ENCODE measurements around the gene MAN2C1.
"Not testable (repeated sequence)": the region's sequence is repeated elsewhere in the genome, so short reads cannot be mapped to it uniquely, and the experiment has no call there.

Gene MAN2C1

DNA sequence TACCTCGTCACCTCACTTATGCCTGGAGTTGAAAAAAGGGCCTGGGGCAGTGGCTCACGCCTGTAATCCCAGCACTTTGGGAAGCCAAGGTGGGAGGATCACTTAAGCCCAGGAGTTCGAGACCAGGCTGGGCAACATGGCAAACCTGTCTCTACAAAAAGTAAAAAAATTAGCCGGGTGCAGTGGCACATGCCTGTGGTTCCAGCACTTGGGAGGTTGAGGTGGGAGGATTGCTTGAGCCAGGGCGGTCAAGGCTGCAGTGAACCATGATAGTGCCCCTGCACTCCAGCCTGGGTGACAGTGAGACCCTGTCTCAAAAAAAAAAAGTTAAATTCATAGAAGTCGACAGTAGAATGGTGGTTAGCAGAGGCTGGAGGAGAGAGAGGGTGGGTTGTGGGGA is 26.2 kb downstream of the MAN2C1 start:
- DNase-seq, result no peak

DNA sequence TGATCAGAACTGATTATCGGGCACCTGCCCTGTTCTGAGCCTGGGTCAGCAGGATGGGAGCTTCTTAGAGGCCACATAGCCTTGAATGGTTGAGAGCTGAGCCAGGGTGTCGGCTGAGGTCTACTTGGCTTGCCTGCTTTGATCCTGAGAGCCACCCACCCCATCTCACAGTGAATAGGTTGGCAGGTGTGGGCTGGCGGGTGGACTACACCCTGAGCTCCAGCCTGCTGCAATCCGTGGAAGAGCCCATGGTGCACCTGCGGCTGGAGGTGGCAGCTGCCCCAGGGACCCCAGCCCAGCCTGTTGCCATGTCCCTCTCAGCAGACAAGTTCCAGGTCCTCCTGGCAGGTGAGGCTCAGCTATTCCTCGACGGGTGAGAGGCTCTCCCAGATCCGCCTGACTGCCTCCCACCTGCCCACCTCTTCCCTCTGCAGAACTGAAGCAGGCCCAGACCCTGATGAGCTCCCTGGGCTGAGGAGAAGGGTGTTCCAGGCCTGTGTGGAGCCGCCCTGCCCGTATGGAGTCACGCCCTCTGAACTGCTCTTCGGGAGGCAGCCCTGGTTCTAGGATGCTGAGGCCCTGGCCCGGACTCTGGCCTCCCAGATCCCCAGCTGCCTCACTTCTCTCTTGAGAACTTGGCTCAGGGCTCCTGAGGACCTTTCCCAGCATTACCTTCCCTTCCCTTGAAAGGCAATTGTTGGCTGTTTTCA is 28.7 kb downstream of the MAN2C1 start:
- no peak for DNase-seq

DNA sequence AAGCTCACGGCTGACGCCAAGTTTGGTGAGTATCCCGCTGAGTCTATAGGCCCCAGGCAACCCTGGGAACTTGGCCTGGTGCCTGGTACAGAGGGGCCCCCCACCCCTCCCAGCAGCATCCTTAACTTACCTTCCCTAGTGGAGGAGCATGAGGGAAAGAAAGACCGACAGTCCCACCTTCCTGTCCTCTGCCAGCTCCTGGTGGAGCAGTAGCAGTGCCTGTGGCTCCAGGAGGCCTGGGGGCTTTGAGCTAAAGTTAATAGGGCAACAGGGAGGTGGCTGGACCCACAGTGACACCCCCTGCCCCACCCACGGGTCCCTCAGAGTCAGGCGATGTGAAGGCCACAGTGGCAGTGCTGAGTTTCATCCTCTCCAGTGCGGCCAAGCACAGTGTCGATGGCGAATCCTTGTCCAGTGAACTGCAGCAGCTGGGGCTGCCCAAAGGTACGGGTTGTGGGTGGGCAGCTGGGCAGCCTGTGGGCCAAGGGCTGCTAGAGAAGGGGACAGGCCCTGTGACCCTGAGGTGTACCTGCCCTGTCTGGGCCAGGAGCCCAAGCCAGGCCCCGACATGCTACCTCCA is 29.7 kb downstream of the MAN2C1 start:
- no peak for DNase-seq

DNA sequence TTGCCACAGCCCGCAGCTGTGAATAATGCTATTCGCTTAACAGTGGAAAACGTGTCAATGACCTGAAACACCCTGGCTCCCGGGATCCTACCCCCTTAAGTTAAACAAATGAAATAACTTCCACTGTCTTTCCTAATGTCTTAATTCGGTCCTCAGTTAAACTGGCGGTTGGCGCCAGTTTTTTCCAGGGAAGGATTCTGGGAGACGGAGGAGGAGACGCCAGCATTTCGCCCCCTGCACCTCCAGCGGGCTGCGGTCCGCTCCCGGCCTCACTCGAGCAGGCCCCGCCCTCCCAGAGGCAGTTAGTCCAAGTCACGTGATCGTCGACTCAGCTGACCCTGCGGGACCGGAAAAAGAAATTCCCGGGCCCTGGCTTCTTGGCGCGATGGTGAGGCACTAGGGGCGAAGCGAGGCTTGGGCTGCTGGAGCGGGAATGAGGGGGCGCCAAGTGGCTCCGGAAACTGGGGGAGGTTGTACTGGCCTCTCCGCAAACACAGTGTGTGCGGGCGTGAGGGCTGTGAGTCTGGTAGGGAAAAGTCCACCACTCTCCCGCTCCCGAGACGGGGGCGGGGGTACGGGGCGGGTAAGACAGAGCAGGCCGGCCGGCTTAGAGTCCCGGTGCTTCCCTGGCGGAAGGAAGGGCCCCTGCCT is 32.6 kb downstream of the MAN2C1 start, which contains the start of gene COMMD4:
Gene COMMD4 (plus strand): TSS at position 359 of the 651 bp plus-strand sequence. CDS start 27 bp downstream, at position 386.
- DNase-seq, result peak; percentile 76

DNA sequence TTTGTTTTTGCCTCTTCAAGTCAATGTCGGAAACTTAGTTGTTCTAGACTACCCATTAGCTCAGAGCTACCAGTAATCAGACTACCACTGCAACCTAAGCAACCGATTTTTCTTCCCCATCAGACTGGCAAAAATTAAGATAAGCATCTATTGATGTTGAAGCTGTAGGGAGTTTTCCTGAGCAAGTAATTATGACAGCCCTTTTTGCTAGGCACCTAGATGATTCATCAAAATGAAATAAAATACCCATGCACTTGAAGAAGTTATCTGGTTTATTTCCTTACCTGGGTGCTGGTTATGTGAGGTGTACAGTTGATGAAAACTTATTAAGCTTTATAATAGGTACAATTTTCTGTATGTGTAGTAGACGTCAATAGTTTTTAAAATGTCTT is 33.1 kb downstream of the MAN2C1 start:
- DNase-seq, result no peak

DNA sequence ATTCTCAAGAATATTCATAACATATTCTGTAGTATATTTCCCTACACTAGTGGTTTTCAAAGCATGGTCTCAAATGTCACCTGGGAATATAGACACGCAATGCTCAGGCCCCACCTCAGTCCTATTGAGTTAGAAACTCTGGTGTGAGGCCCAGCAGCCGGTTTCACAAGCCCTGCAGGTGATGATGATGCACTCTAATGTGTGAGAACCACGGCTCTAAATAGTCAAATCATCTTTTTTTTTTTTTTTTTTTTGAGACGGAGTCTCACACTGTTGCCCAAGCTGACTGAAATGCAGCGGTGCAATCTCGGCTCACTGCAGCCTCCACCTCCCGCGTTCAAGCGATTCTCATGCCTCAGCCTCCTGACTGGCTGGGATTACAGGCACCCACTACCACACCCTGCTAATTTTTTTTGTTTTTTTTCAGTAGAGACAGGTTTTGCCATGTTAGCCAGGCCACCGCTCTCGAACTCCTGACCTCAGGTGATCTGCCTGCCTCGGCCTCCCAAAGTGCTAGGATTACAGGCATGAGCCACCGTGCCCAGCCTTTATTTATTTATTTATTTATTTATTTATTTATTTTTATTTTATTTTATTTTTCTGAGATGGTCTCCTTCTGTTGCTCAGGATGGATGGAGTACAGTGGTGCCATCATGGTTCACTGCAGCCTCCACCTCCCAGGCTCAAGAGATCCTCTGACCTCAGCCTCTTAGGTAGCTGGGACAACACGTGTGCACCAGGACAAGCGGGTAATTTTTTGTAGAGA is 34.6 kb downstream of the MAN2C1 start:
- not testable (repeated sequence) for DNase-seq

DNA sequence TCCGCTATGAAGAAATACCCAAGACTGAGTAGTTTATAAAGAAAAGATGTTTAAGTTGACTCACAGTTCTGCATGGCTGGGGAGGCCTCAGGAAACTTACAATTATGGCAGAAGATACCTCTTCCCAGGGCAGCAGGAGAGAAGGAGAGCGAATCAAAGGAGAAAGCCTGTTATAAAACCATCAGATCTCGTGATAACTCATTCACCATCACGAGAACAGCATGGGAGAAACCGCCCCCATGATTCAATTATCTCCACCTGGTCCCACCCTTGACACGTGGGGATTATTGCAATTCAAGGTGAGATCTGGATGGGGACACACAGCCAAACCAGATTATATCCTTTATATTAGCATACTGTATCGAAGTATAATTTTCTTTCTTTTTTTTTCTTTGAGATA is 36.3 kb downstream of the MAN2C1 start:
- DNase-seq, result not testable (repeated sequence)

DNA sequence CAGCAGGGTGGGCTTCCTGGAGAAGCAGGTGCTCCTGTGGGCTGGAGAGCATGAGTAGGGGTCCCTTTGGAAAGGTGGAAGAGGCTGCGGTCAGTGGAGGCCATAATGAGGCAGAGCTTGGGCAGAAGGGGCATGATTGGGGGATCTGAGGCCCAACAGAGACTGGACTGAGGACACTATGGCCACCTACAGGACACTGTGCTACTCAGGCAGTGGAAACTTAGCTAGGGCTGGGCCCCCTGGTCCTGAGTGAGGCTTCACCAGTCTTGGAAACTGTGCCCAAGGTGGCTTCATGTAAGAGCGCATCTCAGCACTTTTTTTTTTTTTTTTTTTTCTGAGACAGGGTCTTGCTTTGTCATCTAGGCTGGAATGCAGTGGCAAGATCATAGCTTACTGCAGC is 38.8 kb downstream of the MAN2C1 start:
- no peak for DNase-seq

DNA sequence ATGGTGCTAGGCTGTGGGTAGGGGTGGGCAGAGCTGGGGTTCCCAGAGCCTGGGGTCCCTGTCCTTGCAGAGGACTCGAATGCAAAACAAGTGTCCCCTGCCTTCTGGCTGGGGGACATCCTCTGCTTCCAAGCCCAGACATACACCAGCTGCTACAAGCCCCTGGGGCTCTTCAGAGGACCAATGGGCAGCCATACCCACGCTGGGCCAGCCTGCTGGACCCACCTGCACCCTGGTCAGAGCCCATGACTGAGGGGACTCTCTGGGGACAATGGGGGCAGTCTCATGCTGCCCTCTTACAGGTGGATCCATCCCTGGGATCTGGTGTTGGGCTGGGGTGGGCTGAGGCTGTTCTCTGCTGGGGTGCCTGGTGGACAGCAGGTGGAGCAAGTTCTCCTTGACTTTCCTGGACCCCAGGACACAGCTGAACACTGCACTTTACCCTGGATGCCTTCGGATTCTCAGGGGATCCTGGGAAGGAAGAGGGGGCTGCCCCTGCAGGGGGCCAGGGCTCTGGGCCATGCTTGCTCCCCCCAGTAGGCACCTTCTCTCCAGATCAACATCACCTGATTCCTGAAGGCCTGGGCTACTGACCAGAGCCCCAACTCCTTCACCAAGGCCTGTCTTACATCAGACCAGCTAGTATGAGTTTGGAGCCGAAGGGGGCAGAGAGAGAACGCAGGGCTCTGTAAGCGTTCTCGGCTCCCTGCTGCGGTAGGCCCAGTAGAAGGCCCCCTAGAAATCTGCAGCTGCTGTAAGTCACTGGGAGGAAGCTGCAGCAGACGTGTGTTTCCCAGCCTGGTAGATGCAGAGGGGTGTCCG is 39.7 kb downstream of the MAN2C1 start:
- no peak for DNase-seq

DNA sequence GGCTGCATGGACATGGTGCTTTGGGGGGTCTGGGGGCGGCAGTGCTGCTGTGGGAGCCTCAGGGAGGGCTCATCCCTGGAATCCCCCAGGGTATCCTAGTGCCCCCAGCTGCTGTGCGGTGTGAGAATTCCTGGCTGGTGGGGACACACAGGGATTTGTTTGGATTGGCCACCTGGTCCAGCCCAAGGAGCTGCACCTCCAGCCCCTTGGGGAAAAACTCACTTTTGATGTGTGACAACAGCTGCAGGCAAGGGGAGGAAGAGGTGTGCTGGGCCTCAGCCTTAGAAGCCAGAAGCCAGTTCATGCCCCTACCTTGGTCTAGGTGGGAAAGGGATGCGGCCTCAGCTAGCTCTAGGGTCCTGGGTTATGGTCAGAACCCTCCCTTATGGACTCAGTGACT is 40.9 kb downstream of the MAN2C1 start:
- no peak for DNase-seq

DNA sequence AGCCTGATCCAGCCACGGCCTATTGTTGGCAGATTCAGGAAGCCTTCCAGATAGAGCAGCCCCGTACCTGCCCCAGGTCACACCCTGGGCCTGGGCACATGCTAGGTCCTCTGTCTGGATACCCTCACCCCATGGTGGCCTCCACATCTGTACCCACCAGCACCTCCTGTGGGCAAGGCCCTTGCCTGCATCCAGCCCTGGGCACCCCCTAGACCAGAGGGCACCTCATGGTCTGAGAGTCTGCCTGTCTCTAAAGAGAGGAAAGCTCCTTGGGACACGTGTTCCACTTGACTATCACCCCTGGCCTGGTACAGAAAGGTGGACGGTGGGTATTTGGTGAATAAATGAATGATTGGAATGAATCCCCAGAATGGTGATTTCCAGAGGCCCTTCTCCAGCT is 41.4 kb downstream of the MAN2C1 start:
- DNase-seq, result no peak

DNA sequence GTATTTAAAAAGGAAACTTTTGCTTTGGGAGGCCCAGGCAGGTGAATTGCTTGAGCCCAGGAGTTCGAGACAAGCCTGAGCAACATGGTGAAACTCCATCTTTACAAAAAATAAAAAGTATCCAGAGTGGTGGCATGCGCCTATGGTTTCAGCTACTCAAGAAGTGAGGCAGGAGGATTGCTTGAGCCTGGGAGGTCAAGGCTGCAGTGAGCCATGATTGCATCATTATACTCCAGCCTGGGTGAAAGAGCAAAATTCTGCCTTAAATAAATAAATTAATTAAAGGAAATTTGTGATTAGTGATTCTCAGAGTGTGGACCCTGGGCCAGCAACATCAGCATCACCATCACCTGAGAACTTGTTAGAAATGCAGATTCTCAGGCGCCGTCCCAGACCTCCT is 42.5 kb downstream of the MAN2C1 start:
- DNase-seq, result no peak

DNA sequence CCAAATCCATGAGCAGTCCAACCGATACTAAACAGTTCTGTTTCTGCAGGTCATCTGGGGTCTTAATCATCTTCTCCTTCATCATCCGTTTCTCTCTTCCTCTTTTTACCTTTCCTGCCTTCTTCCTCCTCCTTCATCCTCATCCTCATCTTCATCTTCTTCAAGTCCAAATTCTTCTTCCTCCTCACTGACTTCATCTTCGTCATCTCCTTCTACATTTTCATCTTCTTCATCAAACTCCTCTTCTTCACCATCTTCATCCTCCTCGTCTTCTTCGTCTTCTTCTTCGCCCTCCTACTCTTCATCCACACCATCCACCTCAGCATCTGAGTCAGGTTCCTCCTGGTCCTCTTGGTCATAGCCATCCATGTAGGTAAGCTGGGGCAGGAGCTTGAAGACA is 46.7 kb downstream of the MAN2C1 start:
- no peak for DNase-seq

DNA sequence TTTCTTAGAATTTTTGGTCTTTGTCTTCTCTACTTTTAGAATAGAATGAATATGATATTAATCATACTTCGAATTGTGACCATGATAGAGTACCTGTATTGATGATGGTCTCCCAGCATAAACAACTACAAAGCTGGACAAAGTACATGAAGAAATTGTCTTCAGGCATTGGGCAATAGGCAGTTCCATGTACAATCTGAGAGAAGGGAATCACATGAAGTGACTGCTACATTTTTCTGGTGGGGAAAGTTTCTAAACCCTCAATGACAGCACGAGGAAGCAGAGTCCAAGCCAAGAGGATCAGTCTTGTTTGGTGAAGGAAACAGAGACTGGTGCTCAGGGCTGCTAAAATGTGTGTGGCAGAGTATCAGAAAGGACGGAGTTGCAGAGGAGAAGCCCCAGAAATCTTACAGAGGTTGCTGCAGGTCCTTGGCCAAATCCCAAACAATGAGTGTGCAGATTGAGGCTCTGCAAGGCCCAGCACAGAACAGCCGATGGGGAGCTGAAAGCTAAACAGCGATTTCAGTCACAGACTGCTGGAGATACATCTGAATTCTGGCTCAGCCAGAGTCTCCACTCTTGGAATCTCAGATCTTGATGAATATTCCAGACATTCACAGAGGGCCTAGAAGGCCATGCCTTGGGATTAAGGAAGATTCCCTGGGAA is 49.0 kb downstream of the MAN2C1 start:
- not testable (repeated sequence) for DNase-seq

DNA sequence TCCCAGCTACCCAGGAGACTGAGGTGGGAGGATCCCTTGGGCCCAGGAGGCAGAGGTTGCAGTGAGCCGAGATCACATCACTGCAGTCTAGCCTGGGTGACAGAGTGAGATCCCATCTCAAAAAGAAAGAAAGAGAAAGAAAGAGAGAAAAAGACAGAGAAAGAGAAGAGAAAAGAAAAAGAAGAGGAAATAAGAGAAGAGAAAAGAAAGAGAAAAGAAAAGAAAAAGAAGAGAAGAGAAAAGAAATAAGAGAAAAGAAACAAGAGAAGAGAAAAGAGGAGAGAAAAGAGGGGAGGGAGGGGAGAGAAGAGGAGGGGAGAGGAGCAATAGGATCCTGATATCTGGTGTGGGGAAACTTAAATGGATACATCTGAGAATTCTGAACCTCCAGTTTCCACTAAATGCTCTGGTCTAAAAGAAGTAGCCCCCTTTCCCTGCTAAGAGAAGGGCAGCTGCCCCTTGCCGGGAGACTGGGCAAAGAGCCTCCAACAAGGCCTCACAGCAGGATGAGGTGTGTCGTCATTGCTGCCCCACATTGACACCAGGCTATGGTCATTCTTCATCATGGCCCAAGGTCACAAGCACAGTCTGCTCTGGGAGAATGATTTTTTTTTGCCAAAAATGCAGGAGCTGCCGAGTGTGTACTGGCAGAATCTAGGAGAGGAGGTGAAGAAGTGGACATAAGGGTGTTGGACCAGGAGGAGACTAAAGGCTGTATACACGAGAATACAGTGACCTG is 53.7 kb downstream of the MAN2C1 start:
- no peak for DNase-seq

DNA sequence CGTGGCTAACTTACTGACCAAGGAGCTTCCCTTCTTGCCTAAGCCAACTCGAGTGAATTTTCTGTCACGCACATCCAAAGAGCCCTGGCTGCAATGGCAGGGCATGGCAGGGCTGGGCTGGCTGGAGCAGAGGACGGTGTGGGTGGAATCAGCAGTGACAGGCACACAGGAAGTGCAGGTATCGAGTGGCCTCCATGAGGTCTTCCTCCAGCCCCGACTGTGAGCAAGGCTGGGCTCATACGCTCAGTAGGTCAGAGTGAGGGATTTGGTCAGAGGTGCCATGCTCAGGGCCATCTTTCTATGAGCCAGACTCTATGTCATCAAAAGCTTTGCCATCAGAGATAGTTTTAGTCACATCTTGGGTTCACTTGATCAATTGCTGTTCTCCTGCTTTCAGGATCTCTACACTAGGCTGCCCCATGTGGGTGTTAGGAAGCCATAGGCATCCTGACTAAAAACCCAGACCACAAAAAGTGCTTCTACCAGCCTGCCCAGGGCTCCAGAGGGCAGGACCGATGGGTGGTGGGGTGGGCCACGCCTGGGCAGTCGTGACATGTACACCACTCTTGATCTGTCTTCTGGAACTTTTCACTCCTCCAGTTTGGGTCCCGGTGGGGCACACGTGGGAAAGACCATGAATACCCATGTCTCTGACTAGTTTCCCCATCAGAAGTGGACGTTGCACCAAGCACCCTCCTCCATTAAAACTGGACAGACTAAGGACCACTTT is 55.1 kb downstream of the MAN2C1 start:
- no peak for DNase-seq

DNA sequence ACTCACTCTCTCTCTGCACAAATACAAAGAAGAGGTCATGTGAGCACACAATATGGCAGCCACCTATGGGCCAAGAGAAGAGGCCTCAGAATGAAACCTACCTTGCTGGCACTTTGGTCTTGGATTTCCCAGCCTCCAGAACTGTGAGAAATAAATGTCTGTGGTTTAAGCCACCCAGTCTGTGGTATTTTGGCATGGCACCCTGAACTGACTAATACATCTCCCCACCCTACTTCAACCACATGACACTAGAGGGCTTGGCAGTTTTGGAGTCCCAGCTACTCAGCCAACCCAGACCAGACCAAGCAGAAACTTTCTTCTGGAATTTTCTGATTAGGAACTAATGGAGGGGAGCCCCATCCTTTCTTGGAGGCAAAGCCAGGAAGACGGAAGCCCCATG is 55.9 kb downstream of the MAN2C1 start:
- DNase-seq, result not testable (repeated sequence)

DNA sequence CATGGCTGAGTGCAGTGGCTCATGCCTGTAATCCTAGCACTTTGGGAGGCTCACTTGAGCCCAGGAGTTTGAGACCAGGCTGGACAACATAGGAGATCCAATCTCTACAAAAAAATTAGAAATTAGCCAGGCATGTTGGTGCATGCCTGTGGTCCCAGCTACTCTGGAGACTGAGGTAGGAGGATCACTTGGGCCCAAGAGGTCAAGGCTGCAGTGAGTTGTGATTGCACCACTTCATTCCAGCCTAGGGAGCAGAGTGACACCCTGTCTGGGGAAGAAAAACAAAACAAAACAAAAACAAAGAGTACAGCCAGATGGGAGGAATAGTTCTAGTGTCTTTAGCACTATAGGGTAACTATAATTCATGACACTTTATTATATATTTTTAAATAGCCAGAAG is 58.7 kb downstream of the MAN2C1 start:
- no peak for DNase-seq

DNA sequence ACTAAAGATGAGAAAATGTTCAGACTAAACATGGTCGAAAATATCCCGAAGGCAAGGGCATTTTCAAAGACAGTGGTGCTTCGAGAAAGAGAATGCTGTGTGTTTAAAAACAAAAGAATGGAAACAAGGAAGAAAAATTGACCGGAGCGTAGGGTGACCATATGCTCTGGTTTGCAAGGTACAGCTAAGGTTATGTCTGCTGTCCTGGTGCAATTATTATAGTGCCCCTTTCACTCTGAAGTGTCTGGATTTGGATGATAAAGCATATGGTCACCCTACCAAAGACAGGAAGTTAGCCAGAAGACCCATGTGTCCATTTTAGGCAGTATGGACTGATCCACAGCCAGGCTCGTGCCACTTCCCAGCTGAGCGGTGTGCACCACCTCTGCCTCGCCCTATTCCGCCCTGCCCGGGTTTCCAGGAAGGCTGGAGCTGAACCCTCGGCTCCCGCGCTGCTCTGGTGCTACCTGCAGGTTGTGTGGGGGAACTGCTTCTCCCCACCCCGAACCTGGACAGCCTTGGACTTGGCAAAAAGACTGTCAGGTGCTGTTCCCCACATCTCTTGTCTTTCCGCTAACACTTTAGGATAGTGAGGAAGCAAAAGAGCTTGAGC is 60.5 kb downstream of the MAN2C1 start:
- DNase-seq, result peak; percentile 17

DNA sequence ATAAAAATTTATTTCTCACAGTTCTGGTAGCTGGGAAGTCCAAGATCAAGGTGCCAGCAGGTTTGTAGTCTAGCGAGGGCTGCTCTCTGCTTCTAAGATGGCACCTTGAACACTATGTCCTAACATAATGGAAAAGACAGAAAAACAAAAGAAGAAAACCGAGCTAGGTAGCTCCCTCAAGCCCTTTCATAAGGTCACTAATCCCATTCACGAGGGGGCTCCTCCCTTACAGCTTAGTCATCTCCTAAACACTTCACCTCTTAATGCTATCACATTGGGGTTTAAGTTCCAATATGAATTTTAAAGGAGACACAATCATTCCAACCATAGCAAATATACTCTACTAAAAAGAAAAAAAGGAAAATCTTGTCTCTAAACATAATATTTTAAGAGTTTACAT is 62.2 kb downstream of the MAN2C1 start:
- DNase-seq, result no peak
